H1 (cell line): Measurements from ENCODE around the gene DCDC2B. TPM values are rescaled to one million over a fixed set of nuclear protein-coding genes. Genes with fewer than 3 reads are reported as not detected.

Experiments
- CTCF ChIA-PET: fragments of 300-600 bp; sonication (Branson Sonifier 250); formaldehyde crosslinking; loops from one replicate; lab custom pipeline; 2021; ENCODE audit not compliant: partially characterized antibody; lab: Charles Lee
- POLR2A ChIA-PET: fragments of 300-600 bp; sonication (Branson Sonifier 250); formaldehyde crosslinking; loops from one replicate; lab custom pipeline; 2021; ENCODE audit warnings: inconsistent platforms; ENCODE audit not compliant: partially characterized antibody; lab: Charles Lee
- DNase-seq, 2 experiments: peaks; one replicate each; pipeline versions ENCODE4 v3.0.0 to v3.0.0-alpha.2; 2010 to 2022; ENCODE audit warnings: low spot score in 2 of 2, low read depth in 1 of 2, mixed read lengths in 1 of 2
- FAIRE-seq: peaks from 2 replicates; lab custom pipeline; 2011; peaks lifted over from hg19 to GRCh38; lab: Jason Lieb, UNC
- H2AFZ ChIP-seq: 2 replicates; pipeline ENCODE4 v1.8.1; 2012; ENCODE audit warnings: low read length, inconsistent platforms
- H2AK5ac ChIP-seq: 2 replicates; pipeline ENCODE4 v1.6.1; 2013; ENCODE audit warnings: low read depth, low read length
- H2BK120ac ChIP-seq: replicated peaks from 2 replicates; pipeline ENCODE3; 2013; ENCODE audit warnings: low read depth, low read length, inconsistent platforms
- H2BK12ac ChIP-seq: 2 replicates; pipeline ENCODE4 v1.6.1; 2013; ENCODE audit warnings: low read depth, low read length
- H2BK15ac ChIP-seq: 2 replicates; pipeline ENCODE4 v1.6.1; 2013; ENCODE audit warnings: low read length
- H2BK20ac ChIP-seq: 2 replicates; pipeline ENCODE4 v1.6.1; 2013; ENCODE audit warnings: low read length
- H2BK5ac ChIP-seq: 2 replicates; pipeline ENCODE4 v1.6.1; 2013; ENCODE audit warnings: low read depth, low read length
- H3K14ac ChIP-seq: 2 replicates; pipeline ENCODE4 v1.6.1; 2013; ENCODE audit warnings: inconsistent platforms; ENCODE audit not compliant: insufficient read length
- H3K18ac ChIP-seq: 2 replicates; pipeline ENCODE4 v1.6.1; 2013; ENCODE audit warnings: low read length; ENCODE audit errors: extremely low read depth
- H3K23ac ChIP-seq: 2 replicates; pipeline ENCODE4 v1.6.1; 2013; ENCODE audit warnings: inconsistent platforms; ENCODE audit not compliant: insufficient read length
- H3K23me2 ChIP-seq: 2 replicates; pipeline ENCODE4 v1.6.1; 2013; ENCODE audit warnings: low read depth, low read length
- H3K27ac ChIP-seq: 2 replicates; pipeline ENCODE4 v1.6.1; 2011; ENCODE audit warnings: low read depth, low read length, inconsistent platforms
- H3K27me3 ChIP-seq, 4 experiments: replicated peaks in 1 of 4; 1 replicate in 1 of 4; 2 replicates in 3 of 4; pipeline versions ENCODE4 v1.6.1 to v1.8.1; 2011 to 2013; ENCODE audit warnings: low read length in 3 of 4, mild to moderate bottlenecking in 3 of 4, inconsistent platforms in 2 of 4, mixed read lengths in 2 of 4, moderate library complexity in 1 of 4; ENCODE audit not compliant: control insufficient read depth in 3 of 4, insufficient read depth in 3 of 4; ENCODE audit errors: extremely low read depth in 1 of 4
- H3K36me3 ChIP-seq, 4 experiments: 2 replicates each; pipeline versions ENCODE4 v1.6.1 to v1.8.1; 2011 to 2013; ENCODE audit warnings: mild to moderate bottlenecking in 4 of 4, low read length in 3 of 4, moderate library complexity in 2 of 4, control low read depth in 1 of 4, inconsistent platforms in 1 of 4; ENCODE audit not compliant: insufficient read depth in 4 of 4, control insufficient read depth in 2 of 4
- H3K4ac ChIP-seq: replicated peaks from 2 replicates; pipeline ENCODE3; 2013; ENCODE audit warnings: low read length, low read depth, mixed read lengths, inconsistent platforms; ENCODE audit not compliant: insufficient read length
- H3K4me1 ChIP-seq, 4 experiments: replicated peaks in 1 of 4; 1 replicate in 1 of 4; 2 replicates in 3 of 4; pipeline versions ENCODE4 v1.6.1 to v1.8.1; 2011 to 2013; ENCODE audit warnings: low read length in 3 of 4, inconsistent platforms in 2 of 4, mixed read lengths in 1 of 4; ENCODE audit not compliant: insufficient read depth in 4 of 4, control insufficient read depth in 3 of 4
- H3K4me2 ChIP-seq, 2 experiments: 2 replicates each; pipeline versions ENCODE4 v1.6.1 to v1.8.1; 2011 to 2013; ENCODE audit warnings: low read depth in 2 of 2, low read length in 2 of 2, control low read depth in 1 of 2, inconsistent platforms in 1 of 2, mild to moderate bottlenecking in 1 of 2; ENCODE audit not compliant: insufficient read depth in 1 of 2
- H3K4me3 ChIP-seq, 4 experiments: fragments of 200-600, 300-600 bp in 1 of 4; sonication (generic), shearing (Covaris generic), sonication (Bioruptor Twin) in 1 of 4; 2 replicates each; pipeline versions ENCODE4 v1.5.1 to v1.8.1; 2011 to 2016; ENCODE audit warnings: low read length in 4 of 4, low read depth in 3 of 4, control low read depth in 2 of 4, inconsistent platforms in 2 of 4, mild to moderate bottlenecking in 2 of 4, mixed read lengths in 1 of 4, moderate library complexity in 1 of 4; ENCODE audit not compliant: insufficient read depth in 2 of 4; ENCODE audit errors: extremely low read depth in 1 of 4
- H3K56ac ChIP-seq: replicated peaks from 2 replicates; pipeline ENCODE3; 2013; ENCODE audit warnings: low read depth, mild to moderate bottlenecking, mixed read lengths, low read length, inconsistent platforms; ENCODE audit not compliant: insufficient read length
- H3K79me1 ChIP-seq: 2 replicates; pipeline ENCODE4 v1.6.1; 2013; ENCODE audit warnings: low read depth, low read length, control low read depth
- H3K79me2 ChIP-seq, 2 experiments: 2 replicates each; pipeline versions ENCODE4 v1.6.1 to v1.8.1; 2012 to 2013; ENCODE audit warnings: low read length in 2 of 2, mild to moderate bottlenecking in 2 of 2, inconsistent platforms in 1 of 2; ENCODE audit not compliant: insufficient read depth in 2 of 2, control insufficient read depth in 1 of 2
- H3K9ac ChIP-seq, 4 experiments: replicated peaks in 1 of 4; 1 replicate in 1 of 4; 2 replicates in 3 of 4; pipeline versions ENCODE4 v1.6.1 to v1.8.1; 2011 to 2013; ENCODE audit warnings: low read depth in 3 of 4, low read length in 3 of 4, control low read depth in 2 of 4, mild to moderate bottlenecking in 2 of 4, moderate library complexity in 2 of 4, inconsistent platforms in 1 of 4; ENCODE audit errors: extremely low read depth in 1 of 4
- H3K9me3 ChIP-seq, 2 experiments: 2 replicates each; pipeline versions ENCODE4 v1.6.1 to v1.8.1; 2012 to 2013; ENCODE audit warnings: mild to moderate bottlenecking in 2 of 2, moderate library complexity in 2 of 2, control low read depth in 1 of 2, inconsistent platforms in 1 of 2, low read depth in 1 of 2, low read length in 1 of 2, mixed read lengths in 1 of 2; ENCODE audit not compliant: insufficient read depth in 2 of 2
- H4K20me1 ChIP-seq, 2 experiments: replicated peaks in 1 of 2; 2 replicates each; pipeline versions ENCODE3 to v1.8.1; 2011 to 2013; ENCODE audit warnings: inconsistent platforms in 2 of 2, low read length in 2 of 2, mild to moderate bottlenecking in 1 of 2; ENCODE audit not compliant: insufficient read depth in 2 of 2, control insufficient read depth in 1 of 2
- H4K5ac ChIP-seq: 2 replicates; pipeline ENCODE4 v1.6.1; 2013; ENCODE audit warnings: low read length, low read depth, mixed read lengths, inconsistent platforms; ENCODE audit not compliant: insufficient read length
- H4K8ac ChIP-seq: 2 replicates; pipeline ENCODE4 v1.8.0; 2013; ENCODE audit warnings: mild to moderate bottlenecking, moderate library complexity, low read length, inconsistent platforms; ENCODE audit not compliant: insufficient read depth; ENCODE audit errors: extremely low read depth
- H4K91ac ChIP-seq: replicated peaks from 2 replicates; pipeline ENCODE3; 2013; ENCODE audit warnings: low read length, mixed read lengths, inconsistent platforms; ENCODE audit not compliant: insufficient read length
- ASH2L ChIP-seq: fragments of 200-600, 300-600 bp; sonication (generic); IDR thresholded peaks from one replicate; pipeline ENCODE4 v1.7.1; 2017; ENCODE audit warnings: low read length
- EZH2 ChIP-seq: fragments of 200-600 bp; sonication (generic); IDR thresholded peaks from 2 replicates; pipeline ENCODE4 v1.7.1; 2012; ENCODE audit warnings: low read depth, mild to moderate bottlenecking, moderate library complexity, low read length, inconsistent platforms; ENCODE audit not compliant: severe bottlenecking
- RAD21 ChIP-seq, 2 experiments: IDR thresholded peaks in 1 of 2; conservative IDR thresholded peaks in 1 of 2; 2 replicates each; pipeline ENCODE4 v1.6.1; 2011; ENCODE audit warnings: low read depth in 2 of 2, low read length in 2 of 2, improper control_type of control experiment in 1 of 2, inconsistent platforms in 1 of 2, mild to moderate bottlenecking in 1 of 2, moderate library complexity in 1 of 2
- SP1 ChIP-seq: IDR thresholded peaks from 2 replicates; pipeline ENCODE4 v1.6.1; 2011; ENCODE audit warnings: low read depth, low read length
- TEAD4 ChIP-seq: IDR thresholded peaks from 2 replicates; pipeline ENCODE4 v1.6.1; 2012; ENCODE audit warnings: low read depth, low read length, inconsistent platforms, mixed read lengths
- whole genome bisulfite sequencing, 2 experiments: shearing (Covaris generic) in 1 of 2; methylation state at CpG; one replicate each; pipeline versions ENCODE4 v1.1.6 to v1.1.7; 2013 to 2015; ENCODE audit warnings: low lambda C conversion rate in 2 of 2, mixed read lengths in 2 of 2, inconsistent platforms in 1 of 2, low coverage in 1 of 2, missing lambda C conversion rate in 1 of 2; ENCODE audit not compliant: insufficient replicate concordance in 2 of 2, insufficient coverage in 1 of 2, insufficient read length in 1 of 2; ENCODE audit errors: extremely low coverage in 1 of 2, missing lambda C conversion rate in 1 of 2; 5-methylcytosine and 5-hydroxymethylcytosine counted together
- polyA plus RNA-seq, 7 experiments: library from polyadenylated mRNA; depleted of rRNA in 3 of 7; stranded (reverse) in 5 of 7; unstranded in 2 of 7; fragments of >200 nt in 5 of 7; fragments of 200-250 nt in 2 of 7; gene quantifications; 1 replicate in 5 of 7; 2 replicates in 1 of 7; 4 replicates in 1 of 7; pipeline versions ENCODE4 v1.2.1 to v1.2.3, GENCODE V29; 2011 to 2013; ENCODE audit warnings: missing spikeins in 2 of 7, mixed read lengths in 2 of 7
- total RNA-seq: library from RNA; stranded (reverse); fragmentation: NEBNext Ultra II Directional; extraction: Animal tissue kit (Norgen Biotek cat#: 25700); gene quantifications from 2 replicates; pipeline ENCODE4 v1.2.1, GENCODE V29; 2021
- TF ChIP-seq, protein P1 (sequence below), 3 experiments: IDR thresholded peaks; 1 replicate in 2 of 3; 2 replicates in 1 of 3; pipeline versions ENCODE4 v1.5.1 to v1.6.1; 2011; ENCODE audit warnings: low read length in 3 of 3, mild to moderate bottlenecking in 3 of 3, inconsistent platforms in 2 of 3, low read depth in 1 of 3, moderate library complexity in 1 of 3; ENCODE audit not compliant: insufficient read depth in 1 of 3; ENCODE audit errors: control extremely low read depth in 1 of 3

Gene DCDC2B
- total and polyA plus RNA-seq, 2 of the 8 experiments (the other 6 are each of a cell fraction or from before 2014, with no cell fraction given) = not detected

DNA sequence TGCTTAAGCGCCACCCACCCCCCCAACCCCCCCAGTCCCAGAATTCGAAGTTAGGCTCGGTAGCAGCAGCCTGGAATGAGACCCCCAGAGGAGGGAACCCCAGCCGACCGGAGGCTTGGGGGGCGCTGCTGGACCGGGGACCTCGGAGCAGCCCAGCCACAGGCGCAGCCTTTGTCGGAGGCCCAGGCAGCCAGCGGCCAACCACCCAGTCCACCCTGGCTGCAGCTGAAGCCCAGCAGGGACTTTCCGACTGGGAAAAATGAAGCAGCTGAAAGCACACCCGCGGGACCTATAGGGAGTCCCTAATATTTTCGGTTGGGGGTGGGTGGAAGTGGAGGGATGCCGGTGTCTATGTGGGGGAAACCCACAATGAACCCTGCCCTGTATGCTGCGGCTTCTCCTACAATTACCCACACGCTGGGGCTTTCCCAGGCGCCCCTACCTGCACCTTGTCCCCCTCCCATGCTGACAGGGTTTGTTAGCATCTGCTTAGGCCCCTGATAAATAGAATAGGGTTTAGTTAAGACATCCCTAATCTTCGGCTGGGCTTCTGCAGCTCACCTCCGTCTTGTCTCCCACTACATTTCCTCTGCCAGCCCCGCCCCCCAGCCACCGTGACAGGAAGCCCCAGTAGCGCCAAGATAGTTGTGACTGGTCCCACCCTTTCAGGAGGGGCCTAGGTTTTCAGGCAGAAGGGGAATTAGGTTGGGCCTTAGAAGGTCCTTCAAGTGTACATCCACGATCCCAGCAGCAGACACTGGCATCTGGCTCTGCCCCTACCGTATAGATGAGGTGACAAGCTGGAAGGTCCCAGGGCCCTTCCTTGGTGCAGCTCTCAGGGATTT, 7.7 kb upstream of the DCDC2B start:
- Histone ChIP-seq H4K8ac (no peak overlapping the region), H3K27me3 (peaks cover 0 to 4% (median 2%) of the 10 kb centered on the region in 4 experiments; a peak in 3 of 7 replicates)
- FAIRE-seq = no peak

More for the DNA sequence above, 7.7 kb upstream of the DCDC2B start:
- ChIA-PET POLR2A (interaction anchor here (0.6 to 21.3 kb wide), 14 partner anchors 8 to 187 kb away, joined by 3 to 332 read pairs (median 8); partner anchors contain the start of genes DCDC2B, EIF3I, HDAC1 and IQCC), CTCF (interaction anchor here (0.7 to 4.2 kb wide), 9 partner anchors 10 to 154 kb away, joined by 3 to 25 read pairs (median 4); no protein-coding TSS in a partner anchor)
- no peak overlapping the region for H3K14ac ChIP-seq
- peak overlapping the region; percentile 18 for H4K91ac ChIP-seq
- H2AK5ac ChIP-seq = no peak overlapping the region
- H3K4ac ChIP-seq = no peak overlapping the region
- no peak overlapping the region for H2AFZ ChIP-seq
- H2BK120ac ChIP-seq = no peak overlapping the region
- H3K36me3 ChIP-seq = peaks cover 3 to 15% (median 7%) of the 10 kb centered on the region in 4 experiments; a peak in 5 of 8 replicates
- H2BK5ac ChIP-seq = no peak overlapping the region
- H3K79me2 ChIP-seq = no peaks in the 10 kb centered on the region
- H3K79me1 ChIP-seq = 0 out of 2 replicates have a peak, but pooled peaks cover 3% of the 10 kb centered on the region
- H3K4me2 ChIP-seq = peak overlapping the region; percentile 76 to 92
- H3K9me3 ChIP-seq = no peaks in the 10 kb centered on the region
- H3K18ac ChIP-seq = no peak overlapping the region; the same call in 1 of the 2 replicates
- H2BK20ac ChIP-seq = no peak overlapping the region
- H4K5ac ChIP-seq = no peak overlapping the region
- no peak overlapping the region for H2BK12ac ChIP-seq
- peaks cover 17% of the 10 kb centered on the region; the same call in 1 of the 2 replicates for H3K23me2 ChIP-seq
- peaks cover 13 to 36% (median 20%) of the 10 kb centered on the region in 4 experiments for H3K4me1 ChIP-seq
- WGBS, 2 experiments = 11% methylated on average over 23 of the region's 26 CpGs; no CpG with 5 or more reads in 1 of the 2 experiments
- peaks cover 3 to 5% of the 10 kb centered on the region in 2 experiments for H4K20me1 ChIP-seq
- H2BK15ac ChIP-seq = no peak overlapping the region
- no peak overlapping the region for H3K56ac ChIP-seq
- H3K9ac ChIP-seq = no peak overlapping the region
- DNase-seq = peak in 1 of 2 experiments; percentile 72
- H3K23ac ChIP-seq = no peak overlapping the region
- TF ChIP-seq ASH2L = peak; percentile 9
- no peak for TF ChIP-seq EZH2
- TF ChIP-seq, protein P1, sequence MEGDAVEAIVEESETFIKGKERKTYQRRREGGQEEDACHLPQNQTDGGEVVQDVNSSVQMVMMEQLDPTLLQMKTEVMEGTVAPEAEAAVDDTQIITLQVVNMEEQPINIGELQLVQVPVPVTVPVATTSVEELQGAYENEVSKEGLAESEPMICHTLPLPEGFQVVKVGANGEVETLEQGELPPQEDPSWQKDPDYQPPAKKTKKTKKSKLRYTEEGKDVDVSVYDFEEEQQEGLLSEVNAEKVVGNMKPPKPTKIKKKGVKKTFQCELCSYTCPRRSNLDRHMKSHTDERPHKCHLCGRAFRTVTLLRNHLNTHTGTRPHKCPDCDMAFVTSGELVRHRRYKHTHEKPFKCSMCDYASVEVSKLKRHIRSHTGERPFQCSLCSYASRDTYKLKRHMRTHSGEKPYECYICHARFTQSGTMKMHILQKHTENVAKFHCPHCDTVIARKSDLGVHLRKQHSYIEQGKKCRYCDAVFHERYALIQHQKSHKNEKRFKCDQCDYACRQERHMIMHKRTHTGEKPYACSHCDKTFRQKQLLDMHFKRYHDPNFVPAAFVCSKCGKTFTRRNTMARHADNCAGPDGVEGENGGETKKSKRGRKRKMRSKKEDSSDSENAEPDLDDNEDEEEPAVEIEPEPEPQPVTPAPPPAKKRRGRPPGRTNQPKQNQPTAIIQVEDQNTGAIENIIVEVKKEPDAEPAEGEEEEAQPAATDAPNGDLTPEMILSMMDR (IDR thresholded peaks at IDR 0.05; ENCODE audit: control extremely low read depth in 1 of 3, insufficient read depth in 1 of 3, low read depth in 1 of 3, low read length in 3 of 3) = peak in 1 of 3 experiments; percentile 31; a peak in 1 of 4 replicates
- TF ChIP-seq TEAD4 = no peak
- TF ChIP-seq SP1 = no peak
- TF ChIP-seq RAD21 (IDR thresholded peaks at IDR 0.05 in 1 of 2, conservative IDR thresholded peaks at IDR 0.05 in 1 of 2; ENCODE audit: low read depth in 2 of 2, low read length in 2 of 2) = peak; percentile 17 to 32; a peak in 2 of 4 replicates
- H3K27ac ChIP-seq = no peak overlapping the region
- H3K4me3 ChIP-seq = peak overlapping the region; percentile 47 to 67 (median 62)
